HEK293 (cell line): ENCODE measurements around the gene RNF31.

Experiments
- AEBP2 ChIP-seq: fragments of 450-650 bp; formaldehyde crosslinking; IDR thresholded peaks from 2 replicates; pipeline ENCODE4 v1.5.1; 2016; ENCODE audit warnings: missing biosample characterization, missing genetic modification characterization, borderline replicate concordance
- BCL11A ChIP-seq: fragments of 450-650 bp; formaldehyde crosslinking; IDR thresholded peaks from 2 replicates; pipeline ENCODE4 v1.5.1; 2016; ENCODE audit warnings: low read depth, missing biosample characterization, missing genetic modification characterization
- EGR2 ChIP-seq: fragments of 450-650 bp; formaldehyde crosslinking; IDR thresholded peaks from 2 replicates; pipeline ENCODE4 v1.5.1; 2016; ENCODE audit warnings: low read depth, missing biosample characterization, missing genetic modification characterization
- HOXC10 ChIP-seq: sonication (generic); formaldehyde crosslinking; IDR thresholded peaks from 2 replicates; pipeline ENCODE4 v1.8.1; 2023; ENCODE audit warnings: mild to moderate bottlenecking, missing genetic modification reagents
- KLF16 ChIP-seq: fragments of 450-650 bp; formaldehyde crosslinking; IDR thresholded peaks from 2 replicates; pipeline ENCODE4 v1.5.1; 2017; ENCODE audit warnings: missing biosample characterization, missing genetic modification characterization
- KLF7 ChIP-seq: fragments of 450-650 bp; formaldehyde crosslinking; IDR thresholded peaks from 2 replicates; pipeline ENCODE4 v1.5.1; 2016; ENCODE audit warnings: missing biosample characterization, missing genetic modification characterization, borderline replicate concordance
- ZBTB20 ChIP-seq: fragments of 450-650 bp; formaldehyde crosslinking; IDR thresholded peaks from 2 replicates; pipeline ENCODE4 v1.5.1; 2016; ENCODE audit warnings: missing biosample characterization, missing genetic modification characterization
- ZEB2 ChIP-seq: fragments of 450-650 bp; formaldehyde crosslinking; IDR thresholded peaks from 2 replicates; pipeline ENCODE4 v1.5.1; 2016; ENCODE audit warnings: missing biosample characterization, missing genetic modification characterization
- ZIC2 ChIP-seq: fragments of 450-650 bp; formaldehyde crosslinking; IDR thresholded peaks from 2 replicates; pipeline ENCODE4 v1.5.1; 2016; ENCODE audit warnings: missing biosample characterization, missing genetic modification characterization
- ZNF239 ChIP-seq: fragments of 450-650 bp; formaldehyde crosslinking; IDR thresholded peaks from 2 replicates; pipeline ENCODE4 v1.5.1; 2016; ENCODE audit warnings: missing biosample characterization, missing genetic modification characterization
- ZNF248 ChIP-seq: fragments of 450-650 bp; formaldehyde crosslinking; IDR thresholded peaks from 2 replicates; pipeline ENCODE4 v1.5.1; 2017; ENCODE audit warnings: missing biosample characterization, missing genetic modification characterization
- ZNF335 ChIP-seq: fragments of 450-650 bp; formaldehyde crosslinking; conservative IDR thresholded peaks from 2 replicates; pipeline ENCODE4 v1.5.1; 2016; ENCODE audit warnings: missing biosample characterization, missing genetic modification characterization
- ZNF510 ChIP-seq: fragments of 450-650 bp; formaldehyde crosslinking; IDR thresholded peaks from 2 replicates; pipeline ENCODE4 v1.5.1; 2018; ENCODE audit warnings: mild to moderate bottlenecking, missing genetic modification characterization, missing biosample characterization; ENCODE audit not compliant: insufficient replicate concordance
- ZNF518A ChIP-seq: fragments of 450-650 bp; formaldehyde crosslinking; conservative IDR thresholded peaks from 2 replicates; pipeline ENCODE4 v1.5.1; 2016; ENCODE audit warnings: low read depth, missing biosample characterization, missing genetic modification characterization
- ZNF561 ChIP-seq: fragments of 450-650 bp; IDR thresholded peaks from 2 replicates; pipeline ENCODE4 v1.5.1; 2018; ENCODE audit warnings: missing biosample characterization, missing genetic modification characterization, borderline replicate concordance
- ZNF571 ChIP-seq: fragments of 450-650 bp; formaldehyde crosslinking; IDR thresholded peaks from 2 replicates; pipeline ENCODE4 v1.5.0; 2017; ENCODE audit warnings: missing biosample characterization, missing genetic modification characterization
- ZNF610 ChIP-seq: fragments of 450-650 bp; formaldehyde crosslinking; IDR thresholded peaks from 2 replicates; pipeline ENCODE4 v1.5.1; 2016; ENCODE audit warnings: missing biosample characterization, missing genetic modification characterization, borderline replicate concordance
- ZNF645 ChIP-seq: fragments of 450-650 bp; formaldehyde crosslinking; IDR thresholded peaks from 2 replicates; pipeline ENCODE4; 2016; ENCODE audit warnings: missing biosample characterization, missing genetic modification characterization
- ZNF658 ChIP-seq: fragments of 450-650 bp; formaldehyde crosslinking; IDR thresholded peaks from 2 replicates; pipeline ENCODE4; 2016; ENCODE audit warnings: missing biosample characterization, missing genetic modification characterization
- ZNF692 ChIP-seq: fragments of 450-650 bp; formaldehyde crosslinking; IDR thresholded peaks from 2 replicates; pipeline ENCODE4 v1.5.1; 2016; ENCODE audit warnings: missing biosample characterization, missing genetic modification characterization
- ZNF792 ChIP-seq: fragments of 450-650 bp; formaldehyde crosslinking; IDR thresholded peaks from 2 replicates; pipeline ENCODE4 v1.5.1; 2016; ENCODE audit warnings: missing biosample characterization, missing genetic modification characterization
- ZSCAN18 ChIP-seq: fragments of 450-650 bp; formaldehyde crosslinking; IDR thresholded peaks from 2 replicates; pipeline ENCODE4 v1.5.1; 2016; ENCODE audit warnings: missing biosample characterization, missing genetic modification characterization
- ZSCAN23 ChIP-seq: fragments of 450-650 bp; formaldehyde crosslinking; IDR thresholded peaks from 2 replicates; pipeline ENCODE4 v1.5.1; 2016; ENCODE audit warnings: missing biosample characterization, missing genetic modification characterization
- ZSCAN30 ChIP-seq: fragments of 450-650 bp; IDR thresholded peaks from 2 replicates; pipeline ENCODE4 v1.5.1; 2018; ENCODE audit warnings: missing biosample characterization, mild to moderate bottlenecking, missing genetic modification characterization, moderate library complexity
- ZSCAN4 ChIP-seq: fragments of 450-650 bp; formaldehyde crosslinking; IDR thresholded peaks from 2 replicates; pipeline ENCODE4 v1.5.1; 2017; ENCODE audit warnings: missing biosample characterization, missing genetic modification characterization
- ZSCAN5A ChIP-seq: fragments of 450-650 bp; formaldehyde crosslinking; IDR thresholded peaks from 2 replicates; pipeline ENCODE4 v1.5.1; 2016; ENCODE audit warnings: missing biosample characterization, missing genetic modification characterization

Gene RNF31

GRCh38 chr14:24113801-24114531 lies 33.3 kb upstream of the RNF31 start (continued):
- no peak for TF ChIP-seq ZNF645 (tag by site-specific recombination)
- TF ChIP-seq ZSCAN23 (tag by site-specific recombination), result peak; percentile 87; the same call in 1 of the 2 replicates
- peak; percentile 78 for TF ChIP-seq ZIC2 (tag by site-specific recombination)
- peak; percentile 96 for TF ChIP-seq ZNF692
- peak; percentile 47; the same call in 1 of the 2 replicates for TF ChIP-seq ZSCAN30 (tag by site-specific recombination)
- TF ChIP-seq ZNF561, result 0 out of 2 replicates have a peak, but pooled peaks have one; percentile 33
- TF ChIP-seq ZNF510 (tag by site-specific recombination), result no peak
- peak; percentile 77; the same call in 1 of the 2 replicates for TF ChIP-seq ZBTB20
- TF ChIP-seq ZSCAN5A (tag by site-specific recombination), result no peak
- peak; percentile 87 for TF ChIP-seq ZNF335 (tag by site-specific recombination)
- TF ChIP-seq KLF16 (tag by site-specific recombination), result 0 out of 2 replicates have a peak, but pooled peaks have one; percentile 27
- no peak for TF ChIP-seq ZSCAN4 (tag by site-specific recombination)
- peak; percentile 77 for TF ChIP-seq ZEB2 (tag by site-specific recombination)
- TF ChIP-seq ZNF518A, result peak; percentile 53; the same call in 1 of the 2 replicates
- TF ChIP-seq HOXC10 (CRISPR knock-in tag), result no peak
- peak; percentile 61; the same call in 1 of the 2 replicates for TF ChIP-seq ZNF610 (tag by site-specific recombination)
- no peak for TF ChIP-seq KLF7
- TF ChIP-seq ZNF239 (tag by site-specific recombination), result peak; percentile 90
- TF ChIP-seq ZNF248, result no peak
- TF ChIP-seq AEBP2 (tag by site-specific recombination), result no peak
- no peak for TF ChIP-seq ZNF571 (tag by site-specific recombination)
- TF ChIP-seq ZSCAN18 (tag by site-specific recombination), result no peak
- TF ChIP-seq EGR2 (tag by site-specific recombination), result peak; percentile 86
- TF ChIP-seq ZNF792 (tag by site-specific recombination), result no peak
- no peak for TF ChIP-seq ZNF658 (tag by site-specific recombination)
- 0 out of 2 replicates have a peak, but pooled peaks have one; percentile 24 for TF ChIP-seq BCL11A (tag by site-specific recombination)
